Activated naive CD4-positive, alpha-beta T cell treated with Interleukin-2 at 50 U/mL for 16 hours (primary cell): ENCODE results near the gene CAMK1D.
"Not testable (repeated sequence)": the region's sequence is repeated elsewhere in the genome, so short reads cannot be mapped to it uniquely, and the experiment has no call there.

Experiments used
- DNase-seq: peaks from one replicate; pipeline ENCODE4 v3.0.0-alpha.2; 2020

CAMK1D gene

GRCh38 chr10:12431151-12432101, 82.1 kb downstream of the CAMK1D start:
- DNase-seq, result no peak

GRCh38 chr10:12432402-12433189, 83.2 kb downstream of the CAMK1D start:
- DNase-seq, result no peak

- no peak for DNase-seq
Observed at GRCh38 chr10:12434277-12434676, 84.9 kb downstream of the CAMK1D start.

- DNase-seq, result not testable (repeated sequence)
Observed at GRCh38 chr10:12434677-12435076, 85.3 kb downstream of the CAMK1D start.

DNA sequence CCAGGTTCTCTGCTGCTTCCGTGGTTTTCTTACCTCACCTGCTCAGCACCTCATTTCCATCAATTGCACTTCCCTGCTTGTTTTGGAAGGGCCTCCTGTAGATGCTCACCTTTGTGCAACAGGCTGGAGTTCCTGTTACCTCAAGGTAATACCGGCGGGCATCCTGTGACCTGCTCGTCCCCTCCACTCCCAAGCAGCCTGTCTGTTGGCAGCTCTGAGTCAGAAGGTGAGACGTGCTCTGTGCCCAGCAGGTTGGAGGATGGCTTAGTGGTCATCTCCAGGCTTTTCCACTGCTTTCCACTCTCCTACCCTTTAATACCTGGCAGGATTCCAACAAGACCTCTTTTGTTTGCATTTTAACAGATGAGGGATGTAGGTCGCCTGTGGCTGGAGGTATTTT, 86.0 kb downstream of the CAMK1D start:
- DNase-seq, result no peak

- DNase-seq, result no peak
Observed at GRCh38 chr10:12438919-12439692, 89.8 kb downstream of the CAMK1D start.

DNA sequence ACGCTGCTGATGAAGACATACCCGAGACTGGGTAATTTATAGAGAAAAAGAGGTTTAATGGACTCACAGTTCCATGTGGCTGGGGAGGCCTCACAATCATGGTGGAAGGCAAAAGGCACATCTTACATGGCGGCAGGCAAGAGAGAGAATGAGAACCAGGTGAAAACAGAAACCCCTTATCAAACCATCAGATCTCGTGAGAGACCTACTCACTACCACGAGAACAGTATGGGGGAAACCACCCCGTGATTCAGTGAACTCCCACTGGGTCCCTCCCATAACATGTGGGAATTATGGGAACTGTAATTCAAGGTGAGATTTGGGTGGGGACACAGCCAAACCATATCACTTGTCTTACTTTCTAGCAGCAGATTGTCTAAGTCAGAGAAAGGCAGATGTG, 90.4 kb downstream of the CAMK1D start:
- peak; percentile 33 for DNase-seq

- no peak for DNase-seq
Observed at GRCh38 chr10:12443026-12443425, 93.7 kb downstream of the CAMK1D start.

DNA sequence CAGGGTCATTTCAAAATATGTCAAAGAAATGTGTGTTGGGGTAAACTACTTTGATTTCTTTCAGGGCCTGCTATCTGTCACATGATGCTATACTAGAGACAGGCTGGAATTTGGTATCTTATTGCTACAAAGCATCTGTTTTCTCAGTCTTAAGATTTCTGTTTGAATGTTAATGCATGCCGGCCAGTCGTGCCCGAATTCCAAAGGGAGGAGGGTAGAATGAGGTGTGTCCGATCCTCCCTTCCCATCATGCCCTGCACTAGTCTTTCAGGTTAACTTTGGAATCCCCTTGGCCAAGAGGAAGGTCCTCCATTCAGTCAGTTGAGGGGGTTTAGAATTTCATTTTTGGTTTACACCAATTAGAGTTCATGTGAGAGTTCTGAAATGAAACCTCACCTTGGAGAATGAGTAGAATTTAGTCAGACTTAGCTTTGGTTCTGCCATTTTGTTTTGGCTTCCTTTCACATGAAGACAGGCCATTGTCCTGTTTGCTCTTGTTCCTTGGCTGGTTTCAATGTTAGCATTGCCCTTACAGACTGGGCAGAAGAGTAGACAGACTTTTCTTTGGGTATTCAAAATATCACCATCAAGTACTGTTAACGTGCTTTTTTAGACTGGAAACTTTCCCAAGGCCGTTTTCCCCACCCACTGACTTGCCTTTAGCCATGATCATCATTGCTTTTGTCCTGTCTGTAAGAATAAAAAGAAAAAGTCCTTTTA, 95.8 kb downstream of the CAMK1D start:
- DNase-seq, result no peak

GRCh38 chr10:12445701-12446334, 96.5 kb downstream of the CAMK1D start:
- DNase-seq, result no peak

GRCh38 chr10:12448340-12448728, 99.0 kb downstream of the CAMK1D start:
- no peak for DNase-seq

DNA sequence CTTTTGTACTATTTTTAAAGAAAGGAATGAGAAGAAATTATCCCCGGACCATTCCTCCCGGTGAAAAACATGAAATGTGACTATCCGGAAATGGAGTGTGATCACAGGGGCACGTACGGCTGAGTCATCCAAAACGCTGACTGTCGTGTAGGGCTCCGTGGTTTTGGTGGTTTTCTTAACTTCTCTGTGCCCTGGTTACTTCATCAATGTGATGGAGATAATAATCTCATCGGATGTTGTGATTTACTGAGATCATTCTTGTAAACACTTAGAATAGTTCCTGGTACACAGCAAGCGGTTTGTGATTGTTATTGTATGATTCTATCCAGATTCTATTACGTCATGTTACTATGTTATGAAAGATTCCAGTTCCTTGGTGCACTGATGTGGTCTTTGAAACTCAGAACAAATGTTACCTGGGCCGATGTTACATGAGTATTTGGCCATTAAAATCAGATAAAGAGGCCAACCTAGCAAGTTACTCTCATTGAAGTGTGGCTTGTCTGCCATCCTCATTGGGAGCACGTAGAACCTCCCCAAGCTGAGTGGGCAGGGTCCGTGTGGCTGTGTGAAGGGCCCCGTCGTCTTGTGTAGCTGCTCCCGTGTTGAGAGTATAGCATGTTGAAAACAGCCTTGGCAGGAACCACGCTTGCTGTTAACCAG, 99.5 kb downstream of the CAMK1D start:
- peak; percentile 79 for DNase-seq

DNA sequence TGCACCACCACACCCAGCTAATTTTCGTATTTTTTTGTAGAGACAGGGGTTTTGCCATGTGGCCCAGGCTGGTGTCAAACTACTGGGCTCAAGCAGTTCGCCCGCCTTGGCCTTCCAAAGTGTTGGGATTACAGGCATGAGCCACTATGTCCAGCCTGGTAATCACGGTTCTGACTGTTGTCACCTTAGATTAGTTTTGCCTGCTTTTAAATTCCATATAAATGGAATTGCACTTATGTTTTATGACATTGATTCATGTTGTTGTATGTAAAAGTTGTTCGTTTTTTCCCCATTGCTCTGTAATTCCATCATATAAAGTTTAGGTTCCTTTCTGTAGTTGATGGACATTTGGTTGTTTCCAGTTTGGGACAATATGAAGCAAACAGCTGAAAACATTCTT, 106.0 kb downstream of the CAMK1D start:
- no peak for DNase-seq

DNA sequence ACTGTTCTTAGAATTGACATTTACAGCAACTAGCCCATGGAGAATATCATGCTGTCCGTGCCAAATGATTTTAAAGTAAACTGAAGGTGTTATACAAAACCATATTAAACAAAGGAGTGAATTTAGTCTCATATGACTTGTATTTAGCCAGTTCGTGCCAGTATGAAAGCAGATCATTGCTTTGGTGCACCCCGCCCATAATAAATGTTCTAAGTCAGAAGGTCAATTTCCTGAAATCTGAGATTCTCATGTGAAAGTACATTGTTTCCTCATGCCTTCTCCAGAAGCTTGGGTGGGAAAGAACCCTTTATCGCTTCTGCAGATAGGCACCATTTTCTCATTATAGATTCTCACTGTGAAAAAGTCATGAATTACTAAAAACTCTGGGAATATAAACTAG, 106.4 kb downstream of the CAMK1D start:
- DNase-seq, result no peak

- DNase-seq, result no peak
Observed at GRCh38 chr10:12459340-12459739, 110.0 kb downstream of the CAMK1D start.

- DNase-seq, result no peak
Observed at GRCh38 chr10:12459762-12460161, 110.4 kb downstream of the CAMK1D start.

DNA sequence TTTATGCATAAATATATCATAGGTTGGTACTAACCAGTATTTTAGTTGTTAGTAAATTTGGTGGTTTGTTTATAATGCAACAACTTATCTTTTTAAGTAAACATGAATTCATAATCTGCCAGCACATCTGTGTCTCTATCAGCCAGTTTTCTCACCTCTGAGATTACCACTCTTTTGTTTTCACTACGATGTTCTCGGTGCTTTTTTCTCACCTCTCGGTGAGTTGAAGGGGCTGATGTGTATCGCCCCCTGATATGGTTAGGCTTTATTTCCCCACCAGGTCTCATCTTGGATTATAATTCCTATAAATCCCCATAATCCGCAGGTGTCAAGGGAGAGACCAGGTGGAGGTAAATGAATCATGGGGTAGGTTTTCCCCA, 114.1 kb downstream of the CAMK1D start:
- no peak for DNase-seq

DNA sequence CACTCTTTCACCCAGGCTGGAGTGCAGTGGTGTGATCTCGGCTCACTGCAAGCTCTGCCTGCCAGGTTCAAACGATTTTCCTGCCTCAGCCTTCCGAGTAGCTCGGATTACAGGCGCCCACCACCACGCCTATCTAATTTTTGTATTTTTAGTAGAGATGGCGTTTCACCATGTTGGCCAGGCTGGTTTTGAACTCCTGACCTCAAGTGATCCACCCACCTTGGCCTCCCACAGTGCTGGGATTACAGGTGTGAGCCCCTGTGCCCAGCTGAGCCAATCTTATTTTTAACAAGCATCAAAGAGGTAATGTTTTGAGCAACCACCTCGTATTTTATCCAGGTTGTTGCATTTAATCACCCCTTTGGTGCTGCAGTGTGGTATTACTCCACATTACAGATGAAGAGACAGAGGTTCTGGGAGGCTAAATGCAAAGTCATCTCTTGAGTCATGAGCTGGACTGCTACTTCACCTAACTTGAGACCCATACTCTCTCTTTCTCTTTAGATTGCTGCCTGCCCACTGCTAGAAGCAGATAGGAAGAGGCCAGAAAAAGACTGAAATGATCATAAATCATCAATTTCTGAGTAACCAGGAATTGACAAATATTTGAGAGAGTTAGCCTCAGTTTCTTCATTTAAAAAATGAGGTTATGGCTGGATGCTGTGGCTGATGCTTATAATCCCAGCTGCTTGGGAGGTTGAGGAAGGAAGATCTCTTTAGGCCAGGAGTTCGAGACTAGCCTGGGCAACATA, 116.2 kb downstream of the CAMK1D start:
- DNase-seq, result no peak

DNA sequence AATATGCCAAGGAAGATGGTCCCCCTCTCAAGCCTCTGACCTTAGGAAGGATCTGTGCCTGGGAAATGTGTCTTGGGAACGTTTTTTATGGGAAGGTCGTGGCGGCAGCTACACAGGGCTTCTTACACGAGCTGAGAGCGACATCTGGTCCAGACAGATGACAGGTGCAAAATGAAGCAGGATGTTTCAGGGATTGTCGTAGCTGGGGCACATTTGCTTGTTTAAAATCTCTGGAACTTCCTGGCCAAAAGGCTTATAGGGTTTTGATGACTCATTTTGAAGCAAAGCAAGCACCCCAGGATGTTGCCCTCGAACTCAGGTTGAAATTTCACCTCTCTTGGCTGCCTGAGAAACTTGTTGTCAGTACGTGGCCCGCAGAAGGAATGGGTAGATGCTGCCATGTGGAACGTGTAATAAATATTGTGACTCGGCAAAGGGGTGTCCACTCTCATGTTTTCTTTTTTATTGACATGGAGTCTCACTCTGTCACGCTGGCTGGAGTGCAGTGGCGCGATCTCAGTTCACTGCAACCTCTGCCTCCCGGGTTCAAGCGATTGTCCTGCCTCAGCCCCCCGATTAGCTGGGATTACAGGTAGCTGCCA, 117.5 kb downstream of the CAMK1D start:
- DNase-seq, result no peak

DNA sequence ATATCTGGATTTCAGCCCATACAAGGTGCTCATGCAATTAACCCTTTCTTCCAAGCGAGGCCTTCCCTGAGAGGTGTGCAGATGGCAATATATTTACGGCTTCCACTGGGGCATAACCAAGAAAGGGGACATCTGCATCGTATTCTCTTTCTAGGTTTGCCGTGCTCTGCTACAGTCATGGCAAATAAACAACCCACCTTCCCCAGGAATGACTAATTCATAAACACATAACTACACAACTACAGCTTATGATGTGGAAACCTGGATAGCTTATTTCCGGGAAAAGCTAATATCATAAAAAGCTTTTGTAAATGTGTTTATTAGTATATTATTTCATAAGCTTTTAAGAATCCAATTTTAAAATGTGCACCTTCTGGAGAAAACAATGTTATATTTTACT, 120.0 kb downstream of the CAMK1D start:
- no peak for DNase-seq
